ENCODE data around the gene CADPS. TPM values are rescaled to one million over a fixed set of nuclear protein-coding genes. Genes with fewer than 3 reads are reported as not detected.

The CADPS gene
- polyA plus RNA-seq, 2 of the 4 experiments (the other 2 are of a cell fraction): not detected

DNA sequence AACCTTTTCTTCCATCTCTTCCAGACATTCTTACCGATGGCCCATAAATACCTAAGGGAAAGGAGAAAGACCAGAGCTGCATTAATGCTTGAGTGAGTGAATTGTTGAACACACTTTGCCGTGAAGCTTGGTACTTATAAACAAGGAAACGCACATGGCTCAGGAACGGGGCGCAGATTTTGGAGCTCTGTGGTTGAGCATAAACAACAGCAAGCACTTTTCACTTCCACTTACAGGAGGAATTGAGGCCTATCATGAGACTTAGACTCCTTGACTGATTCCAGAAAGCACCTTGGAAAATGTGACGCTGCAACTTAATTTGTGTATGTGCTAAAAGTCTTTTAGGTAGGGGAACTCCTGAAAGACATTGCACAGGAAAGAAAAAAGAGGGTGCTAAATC is 304.3 kb downstream of the CADPS start (continued):
- no peak for TF ChIP-seq ZSCAN20 (CRISPR knock-in tag; IDR thresholded peaks at IDR 0.05)
- TF ChIP-seq MAFK (IDR thresholded peaks at IDR 0.05; ENCODE audit: partially characterized antibody): no peak
- TF ChIP-seq NFE2L2 (conservative IDR thresholded peaks at IDR 0.05; ENCODE audit: low read length): no peak
- TF ChIP-seq FOSL2 (IDR thresholded peaks at IDR 0.05): no peak
- no peak for TF ChIP-seq FOSL2 (CRISPR knock-in tag; IDR thresholded peaks at IDR 0.05)

DNA sequence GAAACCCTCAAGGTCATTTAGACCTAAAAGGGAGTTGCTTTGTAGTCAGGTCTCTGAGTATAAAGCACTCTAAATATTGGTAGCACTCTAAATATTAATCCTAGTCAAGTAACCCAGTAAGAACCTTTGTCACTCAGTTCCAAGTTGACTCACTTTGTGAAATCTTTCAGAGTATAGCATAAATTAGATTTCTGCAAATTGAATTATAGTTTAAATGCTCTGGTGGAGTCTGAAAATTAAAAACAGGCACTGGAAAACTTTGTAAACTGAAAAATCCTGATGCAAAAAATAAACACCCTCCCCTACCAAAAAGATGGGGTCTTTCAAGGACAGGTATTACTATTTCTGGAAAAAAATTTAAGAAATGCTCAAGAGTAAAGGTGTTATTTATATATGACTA is 305.6 kb downstream of the CADPS start:
- DNase-seq (ENCODE audit: low read depth in 1 of 2, low spot score in 1 of 2) (no peak), ATAC-seq (no peak), FAIRE-seq (no peak)
- Histone ChIP-seq H3K27ac (no peak overlapping the region), H3K4me2 (no peak overlapping the region), H3K9me3 (no peaks in the 10 kb centered on the region), H3K4me1 (no peaks in the 10 kb centered on the region), H3K4me3 (no peak overlapping the region)
- ChIA-PET POLR2A (no interaction called here), CTCF (interaction anchor here (0.7 kb wide), 1 partner anchor 384 kb away, joined by 3 read pairs; no protein-coding TSS in a partner anchor)
- TF ChIP-seq NPAS2 (CRISPR knock-in tag; IDR thresholded peaks at IDR 0.05; ENCODE audit: borderline replicate concordance) (no peak), TP53 (CRISPR knock-in tag; IDR thresholded peaks at IDR 0.05) (no peak), MAFK (IDR thresholded peaks at IDR 0.05; ENCODE audit: partially characterized antibody) (no peak), ZSCAN20 (CRISPR knock-in tag; IDR thresholded peaks at IDR 0.05) (no peak), EHMT2 (IDR thresholded peaks at IDR 0.05; ENCODE audit: low read depth) (no peak), HEYL (CRISPR knock-in tag; IDR thresholded peaks at IDR 0.05) (no peak), HDAC2 (IDR thresholded peaks at IDR 0.05) (no peak), KDM1A (IDR thresholded peaks at IDR 0.05; ENCODE audit: low read depth) (no peak), GATA3 (IDR thresholded peaks at IDR 0.05; ENCODE audit: borderline replicate concordance) (no peak), ESRRA (IDR thresholded peaks at IDR 0.05; ENCODE audit: borderline replicate concordance, low read length) (no peak), SMC3 (IDR thresholded peaks at IDR 0.05) (no peak), ZNF302 (CRISPR knock-in tag; IDR thresholded peaks at IDR 0.05) (no peak), POLR2A (IDR thresholded peaks at IDR 0.05; ENCODE audit: low read length) (no peak), CHD4 (IDR thresholded peaks at IDR 0.05; ENCODE audit: borderline replicate concordance) (no peak), HOXB5 (CRISPR knock-in tag; IDR thresholded peaks at IDR 0.05) (no peak), FOSB (CRISPR knock-in tag; IDR thresholded peaks at IDR 0.05) (no peak), POLR2AphosphoS2 (conservative IDR thresholded peaks at IDR 0.05; ENCODE audit: low read length) (no peak)
- TF ChIP-seq, protein P1, sequence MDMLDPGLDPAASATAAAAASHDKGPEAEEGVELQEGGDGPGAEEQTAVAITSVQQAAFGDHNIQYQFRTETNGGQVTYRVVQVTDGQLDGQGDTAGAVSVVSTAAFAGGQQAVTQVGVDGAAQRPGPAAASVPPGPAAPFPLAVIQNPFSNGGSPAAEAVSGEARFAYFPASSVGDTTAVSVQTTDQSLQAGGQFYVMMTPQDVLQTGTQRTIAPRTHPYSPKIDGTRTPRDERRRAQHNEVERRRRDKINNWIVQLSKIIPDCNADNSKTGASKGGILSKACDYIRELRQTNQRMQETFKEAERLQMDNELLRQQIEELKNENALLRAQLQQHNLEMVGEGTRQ (IDR thresholded peaks at IDR 0.05): no peak
- TF ChIP-seq, protein P2, sequence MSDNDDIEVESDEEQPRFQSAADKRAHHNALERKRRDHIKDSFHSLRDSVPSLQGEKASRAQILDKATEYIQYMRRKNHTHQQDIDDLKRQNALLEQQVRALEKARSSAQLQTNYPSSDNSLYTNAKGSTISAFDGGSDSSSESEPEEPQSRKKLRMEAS (IDR thresholded peaks at IDR 0.05): no peak
- TF ChIP-seq, protein P3, sequence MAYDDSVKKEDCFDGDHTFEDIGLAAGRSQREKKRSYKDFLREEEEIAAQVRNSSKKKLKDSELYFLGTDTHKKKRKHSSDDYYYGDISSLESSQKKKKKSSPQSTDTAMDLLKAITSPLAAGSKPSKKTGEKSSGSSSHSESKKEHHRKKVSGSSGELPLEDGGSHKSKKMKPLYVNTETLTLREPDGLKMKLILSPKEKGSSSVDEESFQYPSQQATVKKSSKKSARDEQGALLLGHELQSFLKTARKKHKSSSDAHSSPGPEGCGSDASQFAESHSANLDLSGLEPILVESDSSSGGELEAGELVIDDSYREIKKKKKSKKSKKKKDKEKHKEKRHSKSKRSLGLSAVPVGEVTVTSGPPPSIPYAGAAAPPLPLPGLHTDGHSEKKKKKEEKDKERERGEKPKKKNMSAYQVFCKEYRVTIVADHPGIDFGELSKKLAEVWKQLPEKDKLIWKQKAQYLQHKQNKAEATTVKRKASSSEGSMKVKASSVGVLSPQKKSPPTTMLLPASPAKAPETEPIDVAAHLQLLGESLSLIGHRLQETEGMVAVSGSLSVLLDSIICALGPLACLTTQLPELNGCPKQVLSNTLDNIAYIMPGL (CRISPR knock-in tag; IDR thresholded peaks at IDR 0.05; ENCODE audit: borderline replicate concordance): no peak

DNA sequence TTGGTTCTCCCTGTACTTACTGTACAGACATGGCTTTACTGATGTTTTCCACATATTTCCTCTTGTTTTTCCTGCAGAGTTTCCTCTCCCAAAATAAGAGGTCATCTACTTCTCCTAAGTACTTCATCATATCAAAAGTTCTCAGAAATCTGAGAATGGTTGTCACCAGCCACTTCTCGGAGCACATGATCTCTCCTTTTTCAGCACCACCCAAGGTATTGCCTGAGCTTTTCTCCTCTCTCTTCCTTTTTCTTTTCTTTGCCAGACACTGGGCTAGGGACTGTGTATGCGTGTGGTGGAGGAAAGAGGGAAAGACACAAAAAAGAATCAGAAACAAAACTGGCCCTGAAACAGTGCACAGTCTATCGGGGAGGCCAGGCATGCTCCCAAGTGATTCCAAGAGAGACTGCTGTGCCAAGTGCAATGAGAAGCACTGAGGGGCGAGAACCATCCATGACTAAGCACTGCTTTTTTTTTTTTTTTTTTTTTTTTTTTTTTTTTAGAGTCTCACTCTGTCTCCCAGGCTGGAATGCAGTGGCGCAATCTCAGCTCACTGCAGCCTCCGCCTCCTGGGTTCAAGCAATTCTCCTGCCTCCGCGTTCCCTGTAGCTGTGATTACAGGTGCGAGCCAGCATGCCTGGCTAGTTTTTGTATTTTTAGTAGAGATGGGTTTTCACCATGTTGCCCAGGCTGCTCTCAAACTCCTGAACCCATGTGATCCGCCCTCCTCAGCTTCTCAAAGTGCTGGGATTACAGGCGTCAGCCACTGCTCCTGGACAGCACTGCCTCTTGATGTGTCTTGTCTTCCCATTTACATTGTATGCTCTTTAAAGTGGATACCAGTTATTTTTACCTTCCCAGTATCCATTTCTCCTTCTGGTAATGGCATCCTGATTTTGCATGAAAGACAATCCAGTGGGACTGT is 307.9 kb downstream of the CADPS start:
- FAIRE-seq (no peak), DNase-seq (ENCODE audit: low read depth in 1 of 2, low spot score in 1 of 2) (no peak), ATAC-seq (peak; percentile 43 to 66; a peak in 4 of 6 replicates)
- ChIA-PET POLR2A (no interaction called here), CTCF (interaction anchor here (1.2 kb wide), 1 partner anchor 20 kb away, joined by 3 read pairs; no protein-coding TSS in a partner anchor)
- WGBS (ENCODE audit: missing lambda C conversion rate): 24% methylated on average over 10 of the region's 11 CpGs
- no peaks in the 10 kb centered on the region for H3K9me3 ChIP-seq
- H3K4me2 ChIP-seq: no peak overlapping the region
- H3K27ac ChIP-seq: no peak overlapping the region
- H3K4me3 ChIP-seq: no peak overlapping the region
- no peaks in the 10 kb centered on the region for H3K4me1 ChIP-seq
- TF ChIP-seq GATA3 (IDR thresholded peaks at IDR 0.05; ENCODE audit: borderline replicate concordance): no peak
- no peak for TF ChIP-seq JUN (IDR thresholded peaks at IDR 0.05)
- no peak for TF ChIP-seq HDAC2 (IDR thresholded peaks at IDR 0.05)
- TF ChIP-seq, protein P3 (CRISPR knock-in tag; IDR thresholded peaks at IDR 0.05; ENCODE audit: borderline replicate concordance): no peak
- TF ChIP-seq ZFP36 (IDR thresholded peaks at IDR 0.05; ENCODE audit: borderline replicate concordance, partially characterized antibody): no peak
- TF ChIP-seq ZSCAN20 (CRISPR knock-in tag; IDR thresholded peaks at IDR 0.05): no peak
- TF ChIP-seq RAD21 (conservative IDR thresholded peaks at IDR 0.05 in 1 of 2, IDR thresholded peaks at IDR 0.05 in 1 of 2): no peak
- TF ChIP-seq PHF8 (IDR thresholded peaks at IDR 0.05; ENCODE audit: borderline replicate concordance, low read depth): no peak
- no peak for TF ChIP-seq SREBF2 (IDR thresholded peaks at IDR 0.05)
- no peak for TF ChIP-seq JUNB (IDR thresholded peaks at IDR 0.05)
- TF ChIP-seq, protein P4, sequence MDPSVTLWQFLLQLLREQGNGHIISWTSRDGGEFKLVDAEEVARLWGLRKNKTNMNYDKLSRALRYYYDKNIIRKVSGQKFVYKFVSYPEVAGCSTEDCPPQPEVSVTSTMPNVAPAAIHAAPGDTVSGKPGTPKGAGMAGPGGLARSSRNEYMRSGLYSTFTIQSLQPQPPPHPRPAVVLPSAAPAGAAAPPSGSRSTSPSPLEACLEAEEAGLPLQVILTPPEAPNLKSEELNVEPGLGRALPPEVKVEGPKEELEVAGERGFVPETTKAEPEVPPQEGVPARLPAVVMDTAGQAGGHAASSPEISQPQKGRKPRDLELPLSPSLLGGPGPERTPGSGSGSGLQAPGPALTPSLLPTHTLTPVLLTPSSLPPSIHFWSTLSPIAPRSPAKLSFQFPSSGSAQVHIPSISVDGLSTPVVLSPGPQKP (IDR thresholded peaks at IDR 0.05; ENCODE audit: low read depth, low read length): no peak
- TF ChIP-seq EP300 (IDR thresholded peaks at IDR 0.05): no peak
- no peak for TF ChIP-seq NR3C1 (IDR thresholded peaks at IDR 0.05)

Measured in A549 (cell line).